Activated CD4-positive, alpha-beta T cell treated with anti-CD3 and anti-CD28 coated beads, Interleukin-2, amount 10 ng/mL, durations not matched to agents 7 days and 5 days (primary cell): ENCODE measurements around the gene SETX. TPM values are rescaled to one million over a fixed set of nuclear protein-coding genes. Genes with fewer than 3 reads are reported as not detected.

ENCODE experiments used
- CTCF ChIA-PET: fragments of 350-600 bp; sonication (Branson Sonifier 250); formaldehyde crosslinking; loops from one replicate; lab custom pipeline; 2021; ENCODE audit warnings: antibody characterized with exemption; lab: Charles Lee
- POLR2A ChIA-PET: fragments of 350-600 bp; sonication (Branson Sonifier 250); formaldehyde crosslinking; loops from one replicate; lab custom pipeline; 2021; ENCODE audit warnings: antibody characterized with exemption; lab: Charles Lee
- DNase-seq: peaks from one replicate; pipeline ENCODE4 v3.0.0-alpha.2; 2020
- H3K27ac Mint-ChIP-seq: one replicate; pipeline ENCODE4 v1.8.0; 2021; ENCODE audit warnings: mild to moderate bottlenecking, moderate library complexity, mixed read lengths
- H3K27me3 Mint-ChIP-seq: one replicate; pipeline ENCODE4 v1.8.0; 2021; ENCODE audit warnings: mixed read lengths
- H3K36me3 Mint-ChIP-seq: one replicate; pipeline ENCODE4 v1.8.0; 2021; ENCODE audit warnings: low read depth, mixed read lengths
- H3K4me1 Mint-ChIP-seq: one replicate; pipeline ENCODE4 v1.8.0; 2021; ENCODE audit warnings: mixed read lengths
- H3K4me3 Mint-ChIP-seq: one replicate; pipeline ENCODE4 v1.8.0; 2021; ENCODE audit warnings: mild to moderate bottlenecking, moderate library complexity, mixed read lengths
- H3K9me3 Mint-ChIP-seq: one replicate; pipeline ENCODE4 v1.8.0; 2021; ENCODE audit warnings: mixed read lengths
- total RNA-seq, 2 experiments: library from RNA; stranded (reverse); gene quantifications; one replicate each; pipeline ENCODE4 v1.2.3, GENCODE V29; 2021

SETX gene
- total RNA-seq, 2 experiments from 2014 or later: 62.8 to 68.5 TPM

- peaks cover 25% of the 10 kb centered on the region for H3K4me1 Mint-ChIP-seq
- H3K27me3 Mint-ChIP-seq: no peaks in the 10 kb centered on the region
- H3K36me3 Mint-ChIP-seq: peaks cover 25% of the 10 kb centered on the region
- H3K9me3 Mint-ChIP-seq: no peaks in the 10 kb centered on the region
- POLR2A ChIA-PET: interaction anchor here (0.6 to 0.7 kb wide), 2 partner anchors 7 to 211 kb away, joined by 3 to 6 read pairs; no protein-coding TSS in a partner anchor
- peak overlapping the region; percentile 79 for H3K27ac Mint-ChIP-seq
- no peak for DNase-seq
- CTCF ChIA-PET: interaction anchor here (0.6 to 1.4 kb wide), 3 partner anchors 8 to 18 kb away, joined by 3 to 4 read pairs (median 4); partner anchors contain the start of gene SETX
- H3K4me3 Mint-ChIP-seq: no peak overlapping the region
Observed at GRCh38 chr9:132372177-132373095, 17.6 kb upstream of the SETX start.

- ChIA-PET POLR2A (no interaction called here), CTCF (no interaction called here)
- no peak for DNase-seq
- peaks cover 16% of the 10 kb centered on the region for H3K36me3 Mint-ChIP-seq
- H3K9me3 Mint-ChIP-seq: no peaks in the 10 kb centered on the region
- no peak overlapping the region for H3K4me3 Mint-ChIP-seq
- H3K27ac Mint-ChIP-seq: no peak overlapping the region
- H3K4me1 Mint-ChIP-seq: peaks cover 24% of the 10 kb centered on the region
- no peaks in the 10 kb centered on the region for H3K27me3 Mint-ChIP-seq
Observed at GRCh38 chr9:132370592-132370991, 15.8 kb upstream of the SETX start.

GRCh38 chr9:132369421-132369820 is 14.6 kb upstream of the SETX start:
- Mint-ChIP-seq H3K27me3 (no peaks in the 10 kb centered on the region), H3K27ac (no peak overlapping the region), H3K9me3 (no peaks in the 10 kb centered on the region), H3K36me3 (peaks cover 8% of the 10 kb centered on the region), H3K4me3 (no peak overlapping the region), H3K4me1 (peaks cover 17% of the 10 kb centered on the region)
- ChIA-PET POLR2A (no interaction called here), CTCF (no interaction called here)
- no peak for DNase-seq

DNA sequence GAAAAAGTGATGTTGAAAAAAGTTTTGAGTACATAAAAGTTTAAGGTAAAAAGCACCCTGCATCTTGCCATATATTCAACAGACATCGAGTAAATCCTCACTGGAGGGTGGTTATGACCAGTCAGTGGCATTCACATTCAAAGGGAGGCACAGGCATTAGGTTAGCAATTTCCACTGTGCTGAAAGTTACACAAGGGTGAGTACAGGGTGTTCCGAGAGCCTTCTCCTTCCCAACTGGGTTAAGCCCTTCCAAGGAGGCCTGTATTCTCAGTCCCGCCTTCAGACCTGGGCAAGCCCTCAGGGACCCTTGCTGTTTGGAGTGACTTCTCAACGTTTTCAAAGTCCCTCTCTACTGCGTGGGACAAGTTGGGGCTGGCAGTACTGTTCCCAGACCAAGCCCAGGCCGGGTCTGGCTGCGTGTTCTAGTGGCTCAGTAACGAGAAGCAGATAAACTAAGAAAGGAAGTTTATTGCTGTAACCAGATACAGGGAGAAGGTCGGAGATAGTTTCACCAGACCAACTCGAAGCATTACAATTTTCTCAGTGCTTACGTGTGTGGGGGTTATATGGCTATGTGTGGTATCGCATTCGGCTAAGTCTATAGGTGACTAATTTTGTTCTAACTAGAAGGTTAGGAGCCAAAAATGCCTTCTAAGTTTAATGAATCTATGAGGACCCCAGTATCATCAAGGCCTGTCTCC is 13.0 kb upstream of the SETX start:
- H3K4me3 Mint-ChIP-seq: no peak overlapping the region
- H3K4me1 Mint-ChIP-seq: peaks cover 7% of the 10 kb centered on the region
- CTCF ChIA-PET: interaction anchor here (0.8 kb wide), 1 partner anchor 23 kb away, joined by 3 read pairs; no protein-coding TSS in a partner anchor
- no peak overlapping the region for H3K27ac Mint-ChIP-seq
- POLR2A ChIA-PET: no interaction called here
- DNase-seq: no peak
- H3K27me3 Mint-ChIP-seq: no peaks in the 10 kb centered on the region
- H3K9me3 Mint-ChIP-seq: no peaks in the 10 kb centered on the region
- no peaks in the 10 kb centered on the region for H3K36me3 Mint-ChIP-seq

DNA sequence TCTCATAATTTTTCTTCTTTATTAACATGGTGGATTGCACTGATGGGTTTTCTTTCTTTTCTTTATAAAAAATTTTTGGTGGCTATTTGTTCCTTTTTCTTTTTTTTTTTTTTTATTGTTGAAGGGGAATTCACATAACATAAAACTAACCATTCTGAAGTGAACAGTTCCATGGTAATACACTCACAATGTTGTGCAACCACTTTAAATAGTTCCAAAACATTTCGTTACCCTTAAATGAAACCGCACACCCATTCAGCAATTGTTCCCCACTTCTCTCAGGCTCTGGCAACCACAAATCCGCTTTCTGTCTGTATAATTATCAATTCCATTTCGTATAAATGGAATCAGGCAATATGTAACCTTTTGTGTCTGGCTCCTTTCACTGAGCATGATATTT is 11.7 kb upstream of the SETX start:
- DNase-seq: no peak
- H3K9me3 Mint-ChIP-seq: no peaks in the 10 kb centered on the region
- no peaks in the 10 kb centered on the region for H3K27me3 Mint-ChIP-seq
- H3K27ac Mint-ChIP-seq: no peak overlapping the region
- H3K36me3 Mint-ChIP-seq: no peaks in the 10 kb centered on the region
- CTCF ChIA-PET: no interaction called here
- no peaks in the 10 kb centered on the region for H3K4me1 Mint-ChIP-seq
- POLR2A ChIA-PET: no interaction called here
- H3K4me3 Mint-ChIP-seq: no peak overlapping the region

DNA sequence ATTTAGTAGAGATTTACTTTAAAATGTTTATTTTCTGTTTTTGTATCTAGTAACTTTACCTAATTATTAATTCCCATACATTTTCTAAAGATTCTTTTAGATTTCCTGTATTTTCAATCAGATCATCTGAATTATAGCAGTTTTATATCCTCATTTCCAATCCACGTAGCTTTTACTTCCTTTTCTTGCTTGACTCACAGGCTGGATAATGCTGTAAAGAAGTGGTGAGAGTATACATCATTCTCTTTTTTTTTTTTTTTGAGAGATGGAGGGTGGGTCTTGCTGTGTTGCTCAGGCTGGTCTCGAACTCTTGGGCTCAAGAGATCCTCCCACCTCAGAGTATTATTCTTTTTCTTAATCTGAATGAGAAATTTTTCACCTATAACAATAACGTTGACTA is 11.2 kb upstream of the SETX start:
- H3K4me1 Mint-ChIP-seq: no peaks in the 10 kb centered on the region
- no peak overlapping the region for H3K27ac Mint-ChIP-seq

GRCh38 chr9:132364068-132364467 is 9.3 kb upstream of the SETX start:
- no peak for DNase-seq
- Mint-ChIP-seq H3K36me3 (no peaks in the 10 kb centered on the region), H3K27ac (no peak overlapping the region), H3K9me3 (no peaks in the 10 kb centered on the region), H3K4me3 (no peak overlapping the region), H3K27me3 (peaks cover 2% of the 10 kb centered on the region), H3K4me1 (peaks cover 3% of the 10 kb centered on the region)
- ChIA-PET POLR2A (no interaction called here), CTCF (no interaction called here)

More for the DNA sequence above, 11.2 kb upstream of the SETX start:
- ChIA-PET CTCF (no interaction called here), POLR2A (no interaction called here)
- Mint-ChIP-seq H3K27me3 (no peaks in the 10 kb centered on the region), H3K9me3 (no peaks in the 10 kb centered on the region), H3K36me3 (no peaks in the 10 kb centered on the region), H3K4me3 (no peak overlapping the region)
- no peak for DNase-seq

- Mint-ChIP-seq H3K4me1 (peaks cover 25% of the 10 kb centered on the region), H3K27me3 (peaks cover 4% of the 10 kb centered on the region), H3K36me3 (peaks cover 12% of the 10 kb centered on the region), H3K9me3 (no peaks in the 10 kb centered on the region), H3K4me3 (no peak overlapping the region), H3K27ac (no peak overlapping the region)
- no peak for DNase-seq
- ChIA-PET POLR2A (interaction anchor here (0.6 kb wide), 1 partner anchor 667 kb away, joined by 10 read pairs; no protein-coding TSS in a partner anchor), CTCF (no interaction called here)
Observed at GRCh38 chr9:132357764-132358163, 3.0 kb upstream of the SETX start.

GRCh38 chr9:132356324-132356924 is 1.6 kb upstream of the SETX start:
- Mint-ChIP-seq H3K27ac (no peak overlapping the region), H3K4me1 (peaks cover 39% of the 10 kb centered on the region), H3K4me3 (no peak overlapping the region), H3K36me3 (peaks cover 24% of the 10 kb centered on the region), H3K9me3 (no peaks in the 10 kb centered on the region), H3K27me3 (peaks cover 4% of the 10 kb centered on the region)
- DNase-seq: no peak
- POLR2A ChIA-PET: no interaction called here
- CTCF ChIA-PET: interaction anchor here (0.6 kb wide), 1 partner anchor 666 kb away, joined by 3 read pairs; no protein-coding TSS in a partner anchor

GRCh38 chr9:132351404-132352045 is 3.3 kb downstream of the SETX start:
- POLR2A ChIA-PET: no interaction called here
- H3K4me1 Mint-ChIP-seq: peaks cover 50% of the 10 kb centered on the region

GRCh38 chr9:132350861-132351315 is 3.9 kb downstream of the SETX start:
- CTCF ChIA-PET: interaction anchor here (2.0 to 2.2 kb wide), 2 partner anchors 19 to 33 kb away, joined by 5 to 6 read pairs; no protein-coding TSS in a partner anchor
- Mint-ChIP-seq H3K4me1 (peaks cover 50% of the 10 kb centered on the region), H3K4me3 (peak overlapping the region; percentile 89), H3K27ac (peak overlapping the region; percentile 95), H3K9me3 (no peaks in the 10 kb centered on the region), H3K36me3 (peaks cover 56% of the 10 kb centered on the region), H3K27me3 (no peaks in the 10 kb centered on the region)
- peak; percentile 53 for DNase-seq
- POLR2A ChIA-PET: no interaction called here

More at GRCh38 chr9:132351404-132352045, 3.3 kb downstream of the SETX start:
- peak overlapping the region; percentile 89 for H3K4me3 Mint-ChIP-seq
- H3K9me3 Mint-ChIP-seq: no peaks in the 10 kb centered on the region
- H3K27me3 Mint-ChIP-seq: no peaks in the 10 kb centered on the region
- peak; percentile 10 for DNase-seq
- H3K27ac Mint-ChIP-seq: peak overlapping the region; percentile 95
- CTCF ChIA-PET: interaction anchor here (1.2 to 2.2 kb wide), 3 partner anchors 20 to 53 kb away, joined by 3 to 6 read pairs (median 5); no protein-coding TSS in a partner anchor
- peaks cover 50% of the 10 kb centered on the region for H3K36me3 Mint-ChIP-seq

GRCh38 chr9:132348676-132349075 is 6.1 kb downstream of the SETX start:
- peaks cover 68% of the 10 kb centered on the region for H3K36me3 Mint-ChIP-seq
- H3K9me3 Mint-ChIP-seq: no peaks in the 10 kb centered on the region
- CTCF ChIA-PET: no interaction called here
- no peaks in the 10 kb centered on the region for H3K27me3 Mint-ChIP-seq
- H3K4me1 Mint-ChIP-seq: peaks cover 45% of the 10 kb centered on the region
- no peak for DNase-seq
- POLR2A ChIA-PET: no interaction called here
- no peak overlapping the region for H3K4me3 Mint-ChIP-seq
- peak overlapping the region; percentile 54 for H3K27ac Mint-ChIP-seq
